BLaER1 treated with 17β-estradiol and CSF1 and Interleukin-3, amounts not matched to agents 10 nM and 100 nM (cell line): ENCODE measurements around the gene SLC22A14.

Experiments
- H3K27ac ChIP-seq, 11 experiments: shearing (Covaris generic); formaldehyde crosslinking; 2 replicates each; pipeline ENCODE4 v1.8.1; 2022
- H3K27me3 ChIP-seq, 11 experiments: shearing (Covaris generic); formaldehyde crosslinking; 2 replicates each; pipeline ENCODE4 v1.8.1; 2022
- H3K36me3 ChIP-seq, 11 experiments: shearing (Covaris generic); formaldehyde crosslinking; 2 replicates each; pipeline ENCODE4 v1.8.1; 2022
- H3K4me1 ChIP-seq, 10 experiments: shearing (Covaris generic); formaldehyde crosslinking; 2 replicates each; pipeline ENCODE4 v1.8.1; 2022
- H3K4me2 ChIP-seq, 11 experiments: shearing (Covaris generic); formaldehyde crosslinking; 2 replicates each; pipeline ENCODE4 v1.8.1; 2022
- H3K4me3 ChIP-seq, 10 experiments: shearing (Covaris generic); formaldehyde crosslinking; 2 replicates each; pipeline ENCODE4 v1.8.1; 2022
- H3K9ac ChIP-seq, 11 experiments: shearing (Covaris generic); formaldehyde crosslinking; 2 replicates each; pipeline ENCODE4 v1.8.1; 2022
- H3K9me3 ChIP-seq, 11 experiments: shearing (Covaris generic); formaldehyde crosslinking; replicated peaks in 1 of 11; 2 replicates each; pipeline ENCODE4 v1.8.1; 2022
- H4K20me1 ChIP-seq, 11 experiments: shearing (Covaris generic); formaldehyde crosslinking; 2 replicates each; pipeline ENCODE4 v1.8.1; 2022
- Cebpa-rat ChIP-seq, 11 experiments: shearing (Covaris generic); IDR thresholded peaks; 2 replicates each; pipeline ENCODE4 v1.8.1; 2022

The SLC22A14 gene

GRCh38 chr3:38251197-38251596 is 30.9 kb upstream of the SLC22A14 start:
- TF ChIP-seq Cebpa-rat (IDR thresholded peaks at IDR 0.05): no peak

GRCh38 chr3:38253704-38254103 is 28.4 kb upstream of the SLC22A14 start:
- H4K20me1 ChIP-seq: peaks cover 0 to 65% (median 0%) of the 10 kb centered on the region in 11 experiments; a peak in 4 of 22 replicates
- H3K4me3 ChIP-seq: no peak overlapping the region
- peaks cover 71 to 89% (median 81%) of the 10 kb centered on the region in 11 experiments for H3K36me3 ChIP-seq
- TF ChIP-seq Cebpa-rat (IDR thresholded peaks at IDR 0.05): no peak
- H3K4me2 ChIP-seq: no peak overlapping the region
- no peaks in the 10 kb centered on the region for H3K27me3 ChIP-seq
- no peaks in the 10 kb centered on the region for H3K9me3 ChIP-seq
- H3K27ac ChIP-seq: no peak overlapping the region
- H3K4me1 ChIP-seq: no peaks in the 10 kb centered on the region
- no peak overlapping the region for H3K9ac ChIP-seq

More at GRCh38 chr3:38251197-38251596, 30.9 kb upstream of the SLC22A14 start:
- Histone ChIP-seq H3K4me1 (no peaks in the 10 kb centered on the region), H3K27ac (no peak overlapping the region), H3K9ac (no peak overlapping the region), H3K4me3 (no peak overlapping the region), H3K27me3 (no peaks in the 10 kb centered on the region), H4K20me1 (peaks cover 0 to 63% (median 0%) of the 10 kb centered on the region in 11 experiments; a peak in 4 of 22 replicates), H3K4me2 (no peak overlapping the region), H3K9me3 (no peaks in the 10 kb centered on the region), H3K36me3 (peaks cover 95 to 100% (median 98%) of the 10 kb centered on the region in 11 experiments)

GRCh38 chr3:38254872-38255271 is 27.2 kb upstream of the SLC22A14 start:
- no peak for TF ChIP-seq Cebpa-rat (IDR thresholded peaks at IDR 0.05)
- Histone ChIP-seq H3K9ac (no peak overlapping the region), H3K36me3 (peaks cover 60 to 82% (median 69%) of the 10 kb centered on the region in 11 experiments)

GRCh38 chr3:38255627-38256026 is 26.5 kb upstream of the SLC22A14 start:
- H3K4me1 ChIP-seq: no peaks in the 10 kb centered on the region
- H3K27ac ChIP-seq: no peak overlapping the region
- peaks cover 0 to 52% (median 0%) of the 10 kb centered on the region in 11 experiments; a peak in 4 of 22 replicates for H4K20me1 ChIP-seq
- H3K27me3 ChIP-seq: no peaks in the 10 kb centered on the region
- H3K4me2 ChIP-seq: no peak overlapping the region; a peak in 1 of 22 replicates
- no peak overlapping the region for H3K9ac ChIP-seq
- no peak for TF ChIP-seq Cebpa-rat (IDR thresholded peaks at IDR 0.05)
- peaks cover 0 to 2% (median 0%) of the 10 kb centered on the region in 11 experiments; a peak in 2 of 22 replicates for H3K9me3 ChIP-seq
- peaks cover 53 to 82% (median 65%) of the 10 kb centered on the region in 11 experiments for H3K36me3 ChIP-seq
- H3K4me3 ChIP-seq: no peak overlapping the region

More at GRCh38 chr3:38254872-38255271, 27.2 kb upstream of the SLC22A14 start:
- Histone ChIP-seq H3K27me3 (no peaks in the 10 kb centered on the region), H3K4me1 (no peaks in the 10 kb centered on the region), H3K4me3 (no peak overlapping the region), H3K27ac (no peak overlapping the region), H3K9me3 (no peaks in the 10 kb centered on the region), H4K20me1 (peaks cover 0 to 59% (median 0%) of the 10 kb centered on the region in 11 experiments; a peak in 4 of 22 replicates), H3K4me2 (no peak overlapping the region)

- no peak for TF ChIP-seq Cebpa-rat (IDR thresholded peaks at IDR 0.05)
- no peak overlapping the region for H3K4me2 ChIP-seq
- H4K20me1 ChIP-seq: peaks cover 0 to 52% (median 0%) of the 10 kb centered on the region in 11 experiments; a peak in 5 of 22 replicates
- H3K9me3 ChIP-seq: peaks cover 0 to 13% (median 5%) of the 10 kb centered on the region in 11 experiments; a peak in 5 of 22 replicates
- H3K36me3 ChIP-seq: peaks cover 39 to 68% (median 54%) of the 10 kb centered on the region in 11 experiments
- H3K4me1 ChIP-seq: no peaks in the 10 kb centered on the region
- H3K9ac ChIP-seq: no peak overlapping the region
- H3K27me3 ChIP-seq: no peaks in the 10 kb centered on the region
- no peak overlapping the region for H3K4me3 ChIP-seq
- H3K27ac ChIP-seq: no peak overlapping the region
Measured at GRCh38 chr3:38257583-38257982, 24.5 kb upstream of the SLC22A14 start.

GRCh38 chr3:38260474-38260873 is 21.6 kb upstream of the SLC22A14 start:
- Histone ChIP-seq H3K27ac (no peak overlapping the region), H3K9me3 (peaks cover 0 to 13% (median 5%) of the 10 kb centered on the region in 11 experiments; a peak in 5 of 22 replicates), H4K20me1 (peaks cover 0 to 24% (median 0%) of the 10 kb centered on the region in 11 experiments; a peak in 4 of 22 replicates), H3K9ac (no peak overlapping the region), H3K36me3 (peaks cover 10 to 39% (median 26%) of the 10 kb centered on the region in 11 experiments; a peak in 21 of 22 replicates), H3K4me3 (no peak overlapping the region), H3K4me2 (no peak overlapping the region), H3K27me3 (no peaks in the 10 kb centered on the region), H3K4me1 (peaks cover 0 to 10% (median 0%) of the 10 kb centered on the region in 10 experiments; a peak in 3 of 20 replicates)
- TF ChIP-seq Cebpa-rat (IDR thresholded peaks at IDR 0.05): no peak

GRCh38 chr3:38264353-38264771 is 17.7 kb upstream of the SLC22A14 start:
- H4K20me1 ChIP-seq: peaks cover 0 to 10% (median 0%) of the 10 kb centered on the region in 11 experiments; a peak in 3 of 22 replicates
- no peaks in the 10 kb centered on the region for H3K27me3 ChIP-seq
- no peak overlapping the region for H3K4me2 ChIP-seq
- H3K36me3 ChIP-seq: peaks cover 6 to 16% (median 12%) of the 10 kb centered on the region in 11 experiments; a peak in 16 of 22 replicates
- no peak overlapping the region for H3K4me3 ChIP-seq
- H3K4me1 ChIP-seq: peaks cover 29 to 41% (median 32%) of the 10 kb centered on the region in 10 experiments
- no peak overlapping the region for H3K9ac ChIP-seq
- no peak overlapping the region for H3K27ac ChIP-seq
- H3K9me3 ChIP-seq: peaks cover 0 to 13% (median 5%) of the 10 kb centered on the region in 11 experiments; a peak in 5 of 22 replicates
- no peak for TF ChIP-seq Cebpa-rat (IDR thresholded peaks at IDR 0.05)

GRCh38 chr3:38264779-38265178 is 17.3 kb upstream of the SLC22A14 start:
- Histone ChIP-seq H4K20me1 (peaks cover 0 to 10% (median 0%) of the 10 kb centered on the region in 11 experiments; a peak in 3 of 22 replicates), H3K4me1 (peaks cover 29 to 43% (median 33%) of the 10 kb centered on the region in 10 experiments), H3K36me3 (peaks cover 6 to 16% (median 12%) of the 10 kb centered on the region in 11 experiments; a peak in 16 of 22 replicates), H3K9ac (no peak overlapping the region), H3K9me3 (peaks cover 0 to 13% (median 5%) of the 10 kb centered on the region in 11 experiments; a peak in 5 of 22 replicates), H3K4me3 (no peak overlapping the region), H3K4me2 (no peak overlapping the region), H3K27me3 (no peaks in the 10 kb centered on the region), H3K27ac (no peak overlapping the region)
- TF ChIP-seq Cebpa-rat (IDR thresholded peaks at IDR 0.05): no peak

GRCh38 chr3:38265604-38266307 is 16.3 kb upstream of the SLC22A14 start, which contains the start of gene SLC22A13:
Gene SLC22A13 (plus strand): TSS chr3:38265812. CDS start chr3:38265861, 49 bp downstream.
- Histone ChIP-seq H4K20me1 (peaks cover 0 to 10% (median 0%) of the 10 kb centered on the region in 11 experiments; a peak in 2 of 22 replicates), H3K4me1 (peaks cover 29 to 43% (median 33%) of the 10 kb centered on the region in 10 experiments), H3K4me2 (peak within 1 kb of the TSS; percentile 10 to 96 (median 84); a peak in 19 of 22 replicates), H3K27ac (peak within 1 kb of the TSS in 7 of 11 experiments; percentile 31 to 71 (median 52); a peak in 10 of 22 replicates), H3K27me3 (no peaks in the 10 kb centered on the region), H3K36me3 (peaks cover 4 to 10% (median 7%) of the 10 kb centered on the region in 11 experiments; a peak in 15 of 22 replicates), H3K9ac (no peak within 1 kb of the TSS), H3K4me3 (no peak within 1 kb of the TSS), H3K9me3 (peaks cover 0 to 11% (median 4%) of the 10 kb centered on the region in 11 experiments; a peak in 5 of 22 replicates)
- TF ChIP-seq Cebpa-rat (IDR thresholded peaks at IDR 0.05): no peak
